ENCODE measurements around the gene ATP1A1.

Gene ATP1A1

DNA sequence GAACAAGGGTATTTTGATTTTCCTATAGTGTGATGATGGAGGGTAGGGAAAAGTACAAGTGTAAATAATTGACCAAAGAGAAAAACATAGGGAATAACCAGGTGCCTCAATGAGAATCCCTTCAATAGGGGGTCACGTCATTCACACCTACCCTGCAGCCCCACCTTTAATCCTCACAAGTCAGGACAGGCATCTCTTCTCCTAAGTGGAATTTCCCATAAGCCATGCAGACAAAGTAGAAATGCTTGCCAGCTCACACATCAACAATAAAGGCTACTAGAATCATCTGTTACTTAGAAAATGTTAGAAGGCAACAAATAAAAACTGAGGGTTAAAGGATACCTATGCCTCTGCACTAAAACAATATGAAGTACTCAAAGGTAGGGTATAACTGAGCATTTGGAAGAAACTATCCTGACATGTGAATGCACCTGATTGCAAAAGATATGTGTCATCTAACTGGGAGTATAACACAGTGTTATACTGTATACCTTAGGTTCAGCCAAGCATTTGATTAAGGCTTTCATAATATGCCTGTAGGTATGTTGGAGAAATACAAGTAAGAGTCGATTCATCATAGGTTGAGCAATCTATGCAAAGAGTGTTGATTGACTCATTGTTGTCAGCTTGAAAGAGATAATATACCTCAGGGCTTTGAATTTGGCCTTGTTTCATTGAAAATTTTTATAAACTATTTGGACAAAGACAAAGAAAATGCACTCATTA is 32.4 kb upstream of the ATP1A1 start:
- Histone ChIP-seq H2AFZ (ENCODE audit: low read depth, low read length, severe bottlenecking) (no peak overlapping the region), H3K4me2 (ENCODE audit: low read depth, low read length, poor library complexity, severe bottlenecking) (no peak overlapping the region), H3K79me2 (ENCODE audit: insufficient read depth, low read length) (no peaks in the 10 kb centered on the region), H3F3A (ENCODE audit: insufficient read depth) (no peaks in the 10 kb centered on the region), H3K9me3 (ENCODE audit: insufficient read depth, low read length) (no peaks in the 10 kb centered on the region), H3K9me2 (replicated peaks; ENCODE audit: insufficient read depth, low read length) (no peaks in the 10 kb centered on the region), H3K9ac (ENCODE audit: low read length) (no peak overlapping the region), H3K4me3 (ENCODE audit: insufficient read depth, low read length, poor library complexity, severe bottlenecking) (no peak overlapping the region), H3K27me3 (ENCODE audit: low read length) (no peaks in the 10 kb centered on the region), H4K20me1 (ENCODE audit: low read depth, low read length) (no peaks in the 10 kb centered on the region), H3K36me3 (ENCODE audit: low read length) (no peaks in the 10 kb centered on the region), H3K27ac (ENCODE audit: low read depth, low read length) (no peak overlapping the region)
- TF ChIP-seq CTCF (IDR thresholded peaks at IDR 0.05; ENCODE audit: insufficient read depth, low read length, poor library complexity, severe bottlenecking), result no peak
- no peak for TF ChIP-seq EZH2phosphoT487 (conservative IDR thresholded peaks at IDR 0.05; ENCODE audit: low read length)

- Histone ChIP-seq H3K79me2 (ENCODE audit: insufficient read depth, low read length) (no peaks in the 10 kb centered on the region), H3K36me3 (ENCODE audit: low read length) (no peaks in the 10 kb centered on the region), H3K27me3 (ENCODE audit: low read length) (no peaks in the 10 kb centered on the region), H3K4me2 (ENCODE audit: low read depth, low read length, poor library complexity, severe bottlenecking) (no peak overlapping the region), H4K20me1 (ENCODE audit: low read depth, low read length) (no peaks in the 10 kb centered on the region), H3K9ac (ENCODE audit: low read length) (no peak overlapping the region), H3K9me3 (ENCODE audit: insufficient read depth, low read length) (no peaks in the 10 kb centered on the region), H3K27ac (ENCODE audit: low read depth, low read length) (no peak overlapping the region), H2AFZ (ENCODE audit: low read depth, low read length, severe bottlenecking) (no peak overlapping the region), H3F3A (ENCODE audit: insufficient read depth) (no peaks in the 10 kb centered on the region), H3K4me3 (ENCODE audit: insufficient read depth, low read length, poor library complexity, severe bottlenecking) (no peak overlapping the region), H3K9me2 (replicated peaks; ENCODE audit: insufficient read depth, low read length) (no peaks in the 10 kb centered on the region)
- TF ChIP-seq EZH2phosphoT487 (conservative IDR thresholded peaks at IDR 0.05; ENCODE audit: low read length), result no peak
- TF ChIP-seq CTCF (IDR thresholded peaks at IDR 0.05; ENCODE audit: insufficient read depth, low read length, poor library complexity, severe bottlenecking), result no peak
These were observed 30.0 kb upstream of the ATP1A1 start for GRCh38 chr1:116343019-116343418.

DNA sequence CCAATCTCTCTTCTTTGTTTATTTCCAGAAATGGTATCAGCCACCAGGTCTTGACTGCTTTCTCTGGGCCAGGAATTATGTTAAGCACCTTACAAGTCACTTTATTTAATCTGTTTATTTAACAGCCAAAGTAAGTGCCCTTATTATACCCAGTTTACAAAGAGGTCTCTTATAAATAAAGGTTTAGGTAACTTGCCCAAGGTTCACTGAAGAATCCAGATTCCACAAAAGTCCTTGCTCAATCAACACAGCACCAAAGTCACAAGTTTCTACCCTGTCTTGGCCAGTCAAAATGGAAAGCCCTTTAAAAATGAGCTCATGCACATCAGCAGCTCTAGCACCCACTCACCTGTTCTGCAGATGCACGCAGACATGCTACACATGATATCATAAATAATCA is 28.0 kb upstream of the ATP1A1 start:
- no peaks in the 10 kb centered on the region for H3K36me3 ChIP-seq (ENCODE audit: low read length)
- TF ChIP-seq EZH2phosphoT487 (conservative IDR thresholded peaks at IDR 0.05; ENCODE audit: low read length) (no peak), CTCF (IDR thresholded peaks at IDR 0.05; ENCODE audit: insufficient read depth, low read length, poor library complexity, severe bottlenecking) (no peak)
- H3K27ac ChIP-seq (ENCODE audit: low read depth, low read length), result no peak overlapping the region
- no peaks in the 10 kb centered on the region for H3K79me2 ChIP-seq (ENCODE audit: insufficient read depth, low read length)
- no peaks in the 10 kb centered on the region for H3F3A ChIP-seq (ENCODE audit: insufficient read depth)
- H4K20me1 ChIP-seq (ENCODE audit: low read depth, low read length), result no peaks in the 10 kb centered on the region
- no peak overlapping the region for H3K4me2 ChIP-seq (ENCODE audit: low read depth, low read length, poor library complexity, severe bottlenecking)
- H3K9ac ChIP-seq (ENCODE audit: low read length), result no peak overlapping the region
- H3K4me3 ChIP-seq (ENCODE audit: insufficient read depth, low read length, poor library complexity, severe bottlenecking), result no peak overlapping the region
- H3K27me3 ChIP-seq (ENCODE audit: low read length), result no peaks in the 10 kb centered on the region
- H3K9me3 ChIP-seq (ENCODE audit: insufficient read depth, low read length), result no peaks in the 10 kb centered on the region
- no peak overlapping the region for H2AFZ ChIP-seq (ENCODE audit: low read depth, low read length, severe bottlenecking)
- H3K9me2 ChIP-seq (replicated peaks; ENCODE audit: insufficient read depth, low read length), result no peaks in the 10 kb centered on the region
